ENCODE measurements around the gene ARG2. TPM values are rescaled to one million over a fixed set of nuclear protein-coding genes. Genes with fewer than 3 reads are reported as not detected.

The ARG2 gene
- total and polyA plus RNA-seq, 4 donors = 0.08 to 3.1 (median 0.59) TPM

GRCh38 chr14:67636361-67636919 lies 16.7 kb downstream of the ARG2 start:
- no peak for DNase-seq (ENCODE audit: low spot score)
- Histone ChIP-seq H3K36me3 (ENCODE audit: control insufficient read depth in 4 of 4, insufficient read depth in 3 of 4, low read depth in 1 of 4, low read length in 3 of 4) (no peaks in the 10 kb centered on the region), H3K4me1 (ENCODE audit: control insufficient read depth in 4 of 4, insufficient read depth in 4 of 4, low read length in 3 of 4) (no peaks in the 10 kb centered on the region), H3K9me3 (ENCODE audit: control insufficient read depth in 4 of 4, low read length in 3 of 4) (no peaks in the 10 kb centered on the region), H3K27ac (ENCODE audit: low read depth in 1 of 2, low read length in 2 of 2) (no peak overlapping the region), H3K4me3 (ENCODE audit: low read depth in 1 of 3, low read length in 3 of 3) (no peak overlapping the region), H3K27me3 (ENCODE audit: control insufficient read depth in 4 of 4, insufficient read depth in 4 of 4, low read length in 3 of 4) (no peaks in the 10 kb centered on the region), H3K9ac (ENCODE audit: low read depth in 1 of 2, low read length in 2 of 2) (no peak overlapping the region)
- TF ChIP-seq RXRA (IDR thresholded peaks at IDR 0.05) (peak in 1 of 2 donors; percentile 32), SP1 (IDR thresholded peaks at IDR 0.05) (peak; percentile 9), CTCF (IDR thresholded peaks at IDR 0.05; ENCODE audit: low read depth, low read length, missing input control) (no peak), HNF4A (conservative IDR thresholded peaks at IDR 0.05) (peak in 1 of 2 donors; percentile 9), NR2F2 (IDR thresholded peaks at IDR 0.05) (no peak)
- TF ChIP-seq, protein P1, sequence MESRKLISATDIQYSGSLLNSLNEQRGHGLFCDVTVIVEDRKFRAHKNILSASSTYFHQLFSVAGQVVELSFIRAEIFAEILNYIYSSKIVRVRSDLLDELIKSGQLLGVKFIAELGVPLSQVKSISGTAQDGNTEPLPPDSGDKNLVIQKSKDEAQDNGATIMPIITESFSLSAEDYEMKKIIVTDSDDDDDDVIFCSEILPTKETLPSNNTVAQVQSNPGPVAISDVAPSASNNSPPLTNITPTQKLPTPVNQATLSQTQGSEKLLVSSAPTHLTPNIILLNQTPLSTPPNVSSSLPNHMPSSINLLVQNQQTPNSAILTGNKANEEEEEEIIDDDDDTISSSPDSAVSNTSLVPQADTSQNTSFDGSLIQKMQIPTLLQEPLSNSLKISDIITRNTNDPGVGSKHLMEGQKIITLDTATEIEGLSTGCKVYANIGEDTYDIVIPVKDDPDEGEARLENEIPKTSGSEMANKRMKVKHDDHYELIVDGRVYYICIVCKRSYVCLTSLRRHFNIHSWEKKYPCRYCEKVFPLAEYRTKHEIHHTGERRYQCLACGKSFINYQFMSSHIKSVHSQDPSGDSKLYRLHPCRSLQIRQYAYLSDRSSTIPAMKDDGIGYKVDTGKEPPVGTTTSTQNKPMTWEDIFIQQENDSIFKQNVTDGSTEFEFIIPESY (IDR thresholded peaks at IDR 0.05) = no peak
- WGBS = 78% methylated on average over 3 of the region's 3 CpGs

- Histone ChIP-seq H3K9me3 (ENCODE audit: control insufficient read depth in 4 of 4, low read length in 3 of 4) (no peaks in the 10 kb centered on the region), H3K36me3 (ENCODE audit: control insufficient read depth in 4 of 4, insufficient read depth in 3 of 4, low read depth in 1 of 4, low read length in 3 of 4) (peaks cover 0 to 2% (median 0%) of the 10 kb centered on the region in 4 donors), H3K27ac (ENCODE audit: low read depth in 1 of 2, low read length in 2 of 2) (no peak overlapping the region), H3K4me3 (ENCODE audit: low read depth in 1 of 3, low read length in 3 of 3) (no peak overlapping the region), H3K9ac (ENCODE audit: low read depth in 1 of 2, low read length in 2 of 2) (no peak overlapping the region), H3K4me1 (ENCODE audit: control insufficient read depth in 4 of 4, insufficient read depth in 4 of 4, low read length in 3 of 4) (no peaks in the 10 kb centered on the region), H3K27me3 (ENCODE audit: control insufficient read depth in 4 of 4, insufficient read depth in 4 of 4, low read length in 3 of 4) (no peaks in the 10 kb centered on the region)
- WGBS = 95% methylated on average over 3 of the region's 3 CpGs
- DNase-seq (ENCODE audit: low spot score) = no peak
- TF ChIP-seq YY1 (IDR thresholded peaks at IDR 0.05) (no peak), SP1 (IDR thresholded peaks at IDR 0.05) (no peak)
These were observed 18.9 kb downstream of the ARG2 start for GRCh38 chr14:67638642-67639041.

GRCh38 chr14:67641480-67641879 lies 21.8 kb downstream of the ARG2 start:
- Histone ChIP-seq H3K27me3 (ENCODE audit: control insufficient read depth in 4 of 4, insufficient read depth in 4 of 4, low read length in 3 of 4) (no peaks in the 10 kb centered on the region), H3K27ac (ENCODE audit: low read depth in 1 of 2, low read length in 2 of 2) (no peak overlapping the region), H3K9me3 (ENCODE audit: control insufficient read depth in 4 of 4, low read length in 3 of 4) (no peaks in the 10 kb centered on the region), H3K4me1 (ENCODE audit: control insufficient read depth in 4 of 4, insufficient read depth in 4 of 4, low read length in 3 of 4) (no peaks in the 10 kb centered on the region), H3K9ac (ENCODE audit: low read depth in 1 of 2, low read length in 2 of 2) (no peak overlapping the region), H3K4me3 (ENCODE audit: low read depth in 1 of 3, low read length in 3 of 3) (no peak overlapping the region), H3K36me3 (ENCODE audit: control insufficient read depth in 4 of 4, insufficient read depth in 3 of 4, low read depth in 1 of 4, low read length in 3 of 4) (peaks cover 2 to 8% (median 7%) of the 10 kb centered on the region in 4 donors)
- DNase-seq (ENCODE audit: low spot score) = no peak
- TF ChIP-seq TAF1 (conservative IDR thresholded peaks at IDR 0.05) (no peak), HNF4A (conservative IDR thresholded peaks at IDR 0.05) (no peak), RAD21 (IDR thresholded peaks at IDR 0.05) (no peak), CTCF (IDR thresholded peaks at IDR 0.05; ENCODE audit: low read depth, low read length, missing input control) (no peak), JUND (IDR thresholded peaks at IDR 0.05) (no peak), HNF4G (IDR thresholded peaks at IDR 0.05) (no peak), NR2F2 (IDR thresholded peaks at IDR 0.05) (no peak), RXRA (IDR thresholded peaks at IDR 0.05) (no peak), FOXA1 (IDR thresholded peaks at IDR 0.05) (no peak), MAX (IDR thresholded peaks at IDR 0.05) (no peak), SP1 (IDR thresholded peaks at IDR 0.05) (no peak), FOXA2 (IDR thresholded peaks at IDR 0.05) (no peak), YY1 (IDR thresholded peaks at IDR 0.05) (no peak)
- TF ChIP-seq, protein P2, sequence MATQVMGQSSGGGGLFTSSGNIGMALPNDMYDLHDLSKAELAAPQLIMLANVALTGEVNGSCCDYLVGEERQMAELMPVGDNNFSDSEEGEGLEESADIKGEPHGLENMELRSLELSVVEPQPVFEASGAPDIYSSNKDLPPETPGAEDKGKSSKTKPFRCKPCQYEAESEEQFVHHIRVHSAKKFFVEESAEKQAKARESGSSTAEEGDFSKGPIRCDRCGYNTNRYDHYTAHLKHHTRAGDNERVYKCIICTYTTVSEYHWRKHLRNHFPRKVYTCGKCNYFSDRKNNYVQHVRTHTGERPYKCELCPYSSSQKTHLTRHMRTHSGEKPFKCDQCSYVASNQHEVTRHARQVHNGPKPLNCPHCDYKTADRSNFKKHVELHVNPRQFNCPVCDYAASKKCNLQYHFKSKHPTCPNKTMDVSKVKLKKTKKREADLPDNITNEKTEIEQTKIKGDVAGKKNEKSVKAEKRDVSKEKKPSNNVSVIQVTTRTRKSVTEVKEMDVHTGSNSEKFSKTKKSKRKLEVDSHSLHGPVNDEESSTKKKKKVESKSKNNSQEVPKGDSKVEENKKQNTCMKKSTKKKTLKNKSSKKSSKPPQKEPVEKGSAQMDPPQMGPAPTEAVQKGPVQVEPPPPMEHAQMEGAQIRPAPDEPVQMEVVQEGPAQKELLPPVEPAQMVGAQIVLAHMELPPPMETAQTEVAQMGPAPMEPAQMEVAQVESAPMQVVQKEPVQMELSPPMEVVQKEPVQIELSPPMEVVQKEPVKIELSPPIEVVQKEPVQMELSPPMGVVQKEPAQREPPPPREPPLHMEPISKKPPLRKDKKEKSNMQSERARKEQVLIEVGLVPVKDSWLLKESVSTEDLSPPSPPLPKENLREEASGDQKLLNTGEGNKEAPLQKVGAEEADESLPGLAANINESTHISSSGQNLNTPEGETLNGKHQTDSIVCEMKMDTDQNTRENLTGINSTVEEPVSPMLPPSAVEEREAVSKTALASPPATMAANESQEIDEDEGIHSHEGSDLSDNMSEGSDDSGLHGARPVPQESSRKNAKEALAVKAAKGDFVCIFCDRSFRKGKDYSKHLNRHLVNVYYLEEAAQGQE (IDR thresholded peaks at IDR 0.05) = no peak
- TF ChIP-seq, protein P1 (IDR thresholded peaks at IDR 0.05) = no peak
- WGBS = 97% methylated on average over 1 of the region's 1 CpG

All from liver (tissue), 9 donors.